GM21367 (cell line): ENCODE data around the gene LRRC61.

ENCODE experiments used
- ATAC-seq: cut with Tn5 transposase; IDR thresholded peaks from one replicate; pipeline ENCODE4 v1.9.1; 2021; ENCODE audit not compliant: unreplicated experiment

The LRRC61 gene

DNA sequence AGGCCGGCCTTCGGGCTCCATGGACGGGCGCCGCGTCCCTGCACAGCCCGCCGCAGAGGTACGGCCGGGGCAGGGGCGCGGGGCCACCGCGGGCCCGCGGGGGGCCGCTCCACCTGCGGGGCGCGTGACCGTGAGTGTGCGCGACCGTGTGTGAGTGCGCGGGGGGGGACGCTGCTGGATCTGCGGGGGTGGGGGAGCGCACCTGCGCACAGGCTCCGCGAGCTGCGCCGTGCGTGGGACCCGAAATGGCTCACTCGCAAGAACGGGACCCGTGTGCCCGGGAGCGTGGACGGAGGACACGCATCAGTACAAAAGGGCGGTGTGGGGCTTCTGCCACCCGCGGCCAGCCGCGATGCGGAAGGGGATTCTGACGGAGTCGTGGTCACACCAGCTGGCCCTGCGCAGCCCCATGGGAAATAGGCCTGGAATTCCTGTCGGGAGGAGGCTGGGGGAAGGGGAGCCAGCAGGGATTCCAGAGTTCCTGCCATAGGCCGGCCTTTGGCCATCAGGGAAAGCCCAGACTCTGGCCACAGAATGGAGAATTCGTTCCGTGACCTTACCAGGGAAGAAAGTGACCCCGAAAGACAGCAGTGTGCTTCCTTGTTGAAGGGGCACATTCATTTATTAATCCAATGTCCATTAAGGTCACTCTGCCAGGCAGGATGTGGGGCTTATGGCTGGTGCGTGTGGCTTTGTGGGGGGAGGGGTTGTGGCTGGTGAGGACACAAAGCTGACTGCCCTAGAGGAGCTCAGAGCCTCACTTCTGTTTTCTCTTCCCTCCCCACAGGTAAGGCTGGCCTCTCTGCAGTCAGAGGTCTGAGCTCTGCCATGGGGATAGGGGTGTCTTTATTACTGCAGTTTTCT, 46.0 kb downstream of the LRRC61 start:
- peak; percentile 38 for ATAC-seq

DNA sequence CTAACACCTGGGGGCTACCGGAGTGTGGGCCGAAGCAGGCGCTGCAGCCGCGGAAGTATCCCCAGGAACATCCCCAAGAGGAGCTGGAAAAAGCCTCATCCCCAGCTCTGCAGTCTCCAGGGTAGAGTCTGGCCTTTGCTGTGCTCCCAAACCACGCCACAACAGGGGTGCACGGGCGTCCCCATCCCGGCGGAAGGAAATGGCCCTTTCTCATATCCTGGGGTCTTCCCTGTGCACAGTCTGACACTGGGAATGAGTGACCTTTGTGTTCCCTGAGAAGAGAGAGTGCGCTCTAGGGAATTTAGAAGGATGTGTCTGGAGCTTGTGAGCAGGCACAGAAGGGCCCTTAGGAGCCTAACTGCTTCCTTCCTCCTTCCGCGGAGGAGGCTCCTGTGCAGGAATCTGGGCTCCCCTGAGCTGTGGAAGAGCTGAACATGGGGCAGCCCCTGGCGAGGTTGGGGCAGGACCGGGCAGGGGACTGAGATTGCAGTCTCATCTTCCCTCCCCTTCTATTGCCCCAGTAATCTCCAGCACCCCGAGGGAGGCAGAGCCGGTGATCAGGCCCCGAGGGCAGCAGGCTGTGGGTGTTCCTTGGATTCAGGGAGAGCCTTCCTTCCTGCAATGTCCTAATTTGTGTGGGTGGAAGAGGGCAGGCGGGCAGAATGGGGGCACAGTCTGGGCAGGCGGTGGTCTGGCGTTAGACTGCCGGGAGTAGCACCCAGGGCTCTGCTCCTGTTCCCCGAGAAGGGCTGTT, 46.8 kb downstream of the LRRC61 start:
- ATAC-seq, result peak; percentile 1

DNA sequence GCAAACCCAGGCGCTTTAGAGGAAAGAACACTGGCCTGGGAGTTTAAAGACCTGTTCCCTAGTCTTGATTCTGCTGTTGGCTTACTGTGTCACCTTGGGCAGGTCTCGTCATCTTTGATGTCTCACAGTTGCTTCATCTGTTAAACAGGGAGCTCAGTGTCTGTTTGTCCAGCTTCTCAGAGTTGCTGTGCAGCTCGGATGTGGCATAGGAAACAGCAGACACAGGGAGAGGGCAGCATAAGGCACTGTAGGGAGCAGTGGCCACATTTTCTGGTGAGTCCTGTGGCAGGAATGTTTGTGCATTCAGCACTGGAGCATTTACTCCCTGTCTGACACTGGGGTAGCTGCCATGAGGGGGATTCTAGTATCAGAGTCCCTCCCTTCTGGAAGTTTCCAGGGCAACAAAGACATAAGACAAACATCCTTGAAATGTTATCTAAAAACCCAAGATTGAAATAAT, 47.5 kb downstream of the LRRC61 start:
- no peak for ATAC-seq

DNA sequence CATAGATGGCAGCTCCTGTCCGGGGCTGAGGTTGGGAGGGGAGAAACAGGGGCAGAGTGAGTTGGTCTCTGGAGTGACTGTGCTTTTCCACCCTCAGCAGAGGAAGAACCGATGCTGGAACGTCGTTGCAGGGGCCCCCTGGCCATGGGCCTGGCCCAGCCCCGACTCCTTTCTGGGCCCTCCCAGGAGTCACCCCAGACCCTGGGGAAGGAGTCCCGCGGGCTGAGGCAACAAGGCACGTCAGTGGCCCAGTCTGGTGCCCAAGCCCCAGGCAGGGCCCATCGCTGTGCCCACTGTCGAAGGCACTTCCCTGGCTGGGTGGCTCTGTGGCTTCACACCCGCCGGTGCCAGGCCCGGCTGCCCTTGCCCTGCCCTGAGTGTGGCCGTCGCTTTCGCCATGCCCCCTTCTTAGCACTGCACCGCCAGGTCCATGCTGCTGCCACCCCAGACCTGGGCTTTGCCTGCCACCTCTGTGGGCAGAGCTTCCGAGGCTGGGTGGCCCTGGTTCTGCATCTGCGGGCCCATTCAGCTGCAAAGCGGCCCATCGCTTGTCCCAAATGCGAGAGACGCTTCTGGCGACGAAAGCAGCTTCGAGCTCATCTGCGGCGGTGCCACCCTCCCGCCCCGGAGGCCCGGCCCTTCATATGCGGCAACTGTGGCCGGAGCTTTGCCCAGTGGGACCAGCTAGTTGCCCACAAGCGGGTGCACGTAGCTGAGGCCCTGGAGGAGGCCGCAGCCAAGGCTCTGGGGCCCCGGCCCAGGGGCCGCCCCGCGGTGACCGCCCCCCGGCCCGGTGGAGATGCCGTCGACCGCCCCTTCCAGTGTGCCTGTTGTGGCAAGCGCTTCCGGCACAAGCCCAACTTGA, 48.2 kb downstream of the LRRC61 start:
- no peak for ATAC-seq

DNA sequence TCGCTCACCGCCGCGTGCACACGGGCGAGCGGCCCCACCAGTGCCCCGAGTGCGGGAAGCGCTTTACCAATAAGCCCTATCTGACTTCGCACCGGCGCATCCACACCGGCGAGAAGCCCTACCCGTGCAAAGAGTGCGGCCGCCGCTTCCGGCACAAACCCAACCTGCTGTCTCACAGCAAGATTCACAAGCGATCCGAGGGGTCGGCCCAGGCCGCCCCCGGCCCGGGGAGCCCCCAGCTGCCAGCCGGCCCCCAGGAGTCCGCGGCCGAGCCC, 48.8 kb downstream of the LRRC61 start:
- no peak for ATAC-seq

DNA sequence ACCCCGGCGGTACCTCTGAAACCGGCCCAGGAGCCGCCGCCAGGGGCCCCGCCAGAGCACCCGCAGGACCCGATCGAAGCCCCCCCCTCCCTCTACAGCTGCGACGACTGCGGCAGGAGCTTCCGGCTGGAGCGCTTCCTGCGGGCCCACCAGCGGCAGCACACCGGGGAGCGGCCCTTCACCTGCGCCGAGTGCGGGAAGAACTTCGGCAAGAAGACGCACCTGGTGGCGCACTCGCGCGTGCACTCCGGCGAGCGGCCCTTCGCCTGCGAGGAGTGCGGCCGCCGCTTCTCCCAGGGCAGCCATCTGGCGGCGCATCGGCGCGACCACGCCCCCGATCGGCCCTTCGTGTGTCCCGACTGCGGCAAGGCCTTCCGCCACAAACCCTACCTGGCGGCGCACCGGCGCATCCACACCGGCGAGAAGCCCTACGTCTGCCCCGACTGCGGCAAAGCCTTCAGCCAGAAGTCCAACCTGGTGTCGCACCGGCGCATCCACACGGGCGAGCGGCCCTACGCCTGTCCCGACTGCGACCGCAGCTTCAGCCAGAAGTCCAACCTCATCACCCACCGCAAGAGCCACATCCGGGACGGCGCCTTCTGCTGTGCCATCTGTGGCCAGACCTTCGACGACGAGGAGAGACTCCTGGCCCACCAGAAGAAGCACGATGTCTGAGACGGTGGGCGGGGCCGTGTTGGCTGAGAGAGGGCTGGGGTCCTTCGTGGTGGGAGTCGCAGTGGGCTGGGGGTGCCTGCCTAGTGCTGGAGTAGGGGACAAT, 49.3 kb downstream of the LRRC61 start:
- no peak for ATAC-seq

DNA sequence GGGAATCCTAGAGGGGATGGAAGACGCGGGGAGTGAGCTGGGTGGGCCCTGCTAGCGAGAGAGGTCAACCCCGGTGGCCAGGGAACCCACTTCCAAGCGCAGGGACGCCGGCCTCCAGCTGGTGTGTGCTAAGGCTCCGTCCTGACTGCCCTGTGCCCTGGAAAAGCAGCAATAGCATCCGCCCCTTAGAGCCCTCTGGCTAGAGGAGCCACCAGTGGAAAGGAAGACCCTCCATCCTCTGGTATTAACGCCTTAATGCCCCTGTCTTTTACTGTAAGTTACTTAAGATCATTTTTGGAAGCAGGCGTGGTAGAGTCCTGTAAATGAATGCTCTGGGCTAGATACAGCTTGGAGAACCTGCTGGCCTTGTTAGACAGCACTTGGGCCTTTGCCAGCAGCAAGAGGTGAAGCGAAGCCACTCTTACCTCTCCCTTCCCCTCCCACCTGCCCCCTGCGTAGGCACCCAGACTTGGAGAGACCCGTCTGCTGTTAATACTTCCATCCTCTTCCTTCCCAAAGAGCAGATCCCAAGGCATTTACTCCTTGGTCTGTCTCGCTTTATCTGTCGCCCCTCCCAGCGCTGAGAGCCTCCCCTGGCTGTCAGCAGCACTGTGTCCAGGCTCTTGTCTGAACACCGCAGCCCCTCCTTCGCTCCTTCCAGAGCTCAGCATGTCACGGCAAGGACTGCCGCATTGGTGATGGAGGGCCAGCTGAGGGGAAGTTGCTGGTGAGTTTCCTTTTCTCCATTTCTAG, 50.1 kb downstream of the LRRC61 start:
- ATAC-seq, result no peak

DNA sequence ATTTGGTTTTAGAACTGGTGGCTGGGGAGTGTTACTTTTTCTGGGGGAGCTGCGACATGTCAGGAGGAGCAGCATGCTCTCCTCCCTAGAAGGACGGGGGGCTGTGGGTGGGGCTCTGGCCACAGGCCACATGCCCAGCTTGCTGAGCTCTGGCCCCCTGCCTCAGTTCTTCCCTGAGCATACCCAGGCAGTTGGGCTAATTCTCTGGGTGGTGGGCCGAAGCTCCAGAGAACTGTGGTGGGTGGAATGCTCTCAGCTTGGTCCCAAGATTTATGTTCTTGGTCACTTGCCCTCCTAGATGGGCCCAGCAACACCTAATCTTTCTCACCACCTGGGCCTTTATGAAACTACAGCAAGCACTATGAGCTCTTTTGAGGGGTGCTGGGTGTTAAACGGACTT, 50.9 kb downstream of the LRRC61 start:
- no peak for ATAC-seq

DNA sequence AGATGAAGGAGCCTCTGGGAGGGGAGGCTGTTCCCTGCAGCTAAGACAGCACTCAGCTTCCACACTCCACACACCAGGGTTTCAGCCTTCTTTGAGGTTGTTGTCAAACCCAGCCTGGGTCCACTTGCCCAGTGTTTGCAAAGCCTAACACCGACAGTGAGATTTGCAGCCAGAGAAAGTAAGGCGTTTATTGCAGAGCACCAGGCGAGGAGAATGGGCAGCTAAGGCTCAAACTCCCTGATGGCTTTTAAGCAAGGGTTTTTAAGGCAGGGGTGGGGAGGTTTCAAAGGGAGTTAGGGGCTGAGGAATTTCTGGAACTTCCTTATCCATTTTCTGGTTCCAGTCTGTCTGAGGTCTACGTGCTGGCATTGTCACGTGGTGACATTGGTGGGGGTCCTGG, 51.3 kb downstream of the LRRC61 start:
- no peak for ATAC-seq

DNA sequence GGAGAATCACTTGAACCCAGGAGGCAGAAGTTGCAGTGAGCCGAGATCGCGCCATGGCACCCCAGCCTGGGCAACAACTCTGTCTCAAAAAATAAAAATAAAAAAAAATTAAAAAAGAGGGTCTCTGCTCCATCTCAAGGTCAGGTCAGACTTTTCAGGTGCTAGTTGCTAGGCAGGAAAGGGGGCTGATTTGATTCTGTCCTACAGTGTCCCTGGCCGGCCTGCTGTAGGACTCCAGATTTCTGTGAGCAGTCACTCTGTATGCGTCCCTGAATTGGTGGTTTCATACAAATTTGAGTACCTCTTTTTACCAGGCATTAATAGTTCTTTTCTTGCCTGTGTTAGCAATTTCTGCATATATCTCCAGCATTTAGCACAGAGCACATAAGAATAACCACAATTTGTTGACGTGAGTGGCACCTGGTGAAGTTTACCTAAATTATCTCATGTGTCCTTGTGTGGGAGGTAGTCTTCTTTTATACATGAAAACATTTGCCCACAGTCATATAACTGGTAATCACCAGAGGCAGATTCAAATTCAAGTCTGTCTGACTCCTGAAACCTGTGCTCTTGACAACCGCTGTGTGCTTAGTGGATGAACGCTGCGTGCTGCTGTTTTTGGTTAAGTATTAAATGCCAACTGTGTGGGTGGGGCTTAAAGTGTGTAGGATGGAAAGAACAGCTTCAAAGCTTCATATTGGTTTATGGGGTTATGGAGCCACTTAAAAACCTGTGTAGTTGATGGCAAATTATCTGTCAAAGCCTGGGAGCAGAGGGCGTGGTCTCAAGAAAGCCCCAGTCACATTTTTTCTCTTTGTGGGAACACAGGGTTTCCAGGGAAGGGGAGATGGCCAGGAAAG, 52.7 kb downstream of the LRRC61 start:
- ATAC-seq, result no peak

DNA sequence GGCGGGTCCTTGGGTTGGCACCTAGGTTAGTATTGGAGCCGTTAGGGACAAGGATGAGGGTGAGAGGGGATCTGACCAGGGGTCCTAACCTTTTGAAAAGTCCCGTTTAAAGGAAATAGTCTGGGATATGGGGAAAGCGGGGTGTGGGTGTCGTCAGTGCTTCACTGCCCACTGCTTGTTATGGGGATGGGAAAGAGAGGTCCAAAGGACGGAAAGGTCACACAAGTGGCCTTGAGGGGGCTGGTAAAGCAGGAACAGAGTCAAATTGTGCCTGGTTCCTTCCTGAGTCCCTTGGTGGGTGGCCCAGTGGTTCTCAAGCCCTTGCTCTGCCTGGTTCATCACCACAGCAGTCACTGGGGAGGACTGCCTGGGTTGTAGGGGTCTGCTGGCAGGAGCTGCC, 53.4 kb downstream of the LRRC61 start:
- no peak for ATAC-seq

DNA sequence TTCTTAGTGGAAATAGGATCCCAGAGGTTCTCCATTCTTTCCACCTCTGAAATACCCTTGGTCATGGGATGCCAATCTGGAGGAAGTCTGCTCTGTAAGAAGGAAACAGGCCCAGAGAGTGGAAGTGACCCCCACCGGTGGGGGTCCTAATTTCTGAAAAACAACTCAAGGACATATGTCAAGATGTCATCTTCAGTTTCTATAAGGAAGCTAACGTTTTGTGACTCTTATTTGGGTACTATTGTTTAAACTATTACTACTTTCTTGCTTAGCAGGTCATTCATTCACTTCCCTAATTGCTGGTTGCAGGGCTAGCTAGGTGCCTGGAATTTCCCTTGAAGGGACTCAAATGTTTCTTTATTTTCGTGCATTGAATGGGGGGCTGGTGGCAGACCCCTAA, 54.0 kb downstream of the LRRC61 start:
- ATAC-seq, result no peak

DNA sequence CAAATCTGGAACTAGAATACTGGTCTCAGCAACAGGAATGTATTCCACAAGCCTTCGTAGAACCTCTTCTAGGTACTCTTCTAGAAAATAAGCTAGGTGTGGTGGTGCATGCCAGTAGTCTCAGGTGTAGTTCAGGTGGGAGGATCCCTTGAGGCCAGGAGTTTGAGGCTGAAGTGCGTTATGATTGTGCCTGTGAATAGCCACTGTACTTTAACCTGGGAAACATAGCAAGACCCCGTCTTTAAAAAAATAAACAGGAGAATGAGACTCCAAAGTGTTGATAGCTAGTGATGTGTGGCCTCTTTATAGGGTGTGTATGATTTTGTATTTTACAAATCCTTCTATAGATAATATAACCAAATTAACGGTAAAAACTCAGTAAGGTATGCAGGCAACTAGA, 54.5 kb downstream of the LRRC61 start:
- no peak for ATAC-seq

DNA sequence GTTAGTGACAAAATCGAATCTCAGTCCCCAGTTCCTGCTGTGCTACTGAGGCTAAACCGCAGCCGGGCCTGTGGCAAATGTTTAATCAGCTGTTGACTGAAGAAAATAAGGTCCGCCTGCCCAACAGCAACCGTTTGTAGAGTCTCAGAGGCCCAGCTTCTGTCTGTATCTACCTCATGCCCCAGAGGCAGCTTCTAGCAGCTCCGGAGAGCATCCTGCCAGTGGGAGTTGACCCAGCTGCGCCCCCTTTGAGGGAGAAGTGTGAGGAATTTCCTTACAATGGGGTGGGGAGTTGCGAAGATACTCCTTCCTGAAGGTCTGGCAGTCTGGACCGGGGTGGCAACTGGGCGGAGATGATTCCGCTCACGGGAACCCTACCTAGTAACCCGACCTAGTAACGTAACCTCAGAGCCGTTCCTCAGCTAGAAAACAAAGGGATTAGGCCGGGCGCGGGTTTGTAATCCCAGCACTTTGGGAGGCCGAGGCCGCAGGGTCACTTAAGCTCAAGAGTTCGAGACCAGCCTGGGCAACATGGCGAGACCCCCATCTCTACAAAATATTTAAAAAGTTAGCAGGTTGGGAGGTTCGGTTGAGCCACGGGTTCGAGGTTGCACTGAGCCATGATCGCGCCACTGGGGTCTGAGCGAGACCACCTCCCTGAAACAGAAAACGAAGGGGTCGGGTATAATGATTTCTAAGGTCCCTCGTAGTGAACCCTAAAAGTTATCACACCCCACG, 55.1 kb downstream of the LRRC61 start:
- ATAC-seq, result no peak

DNA sequence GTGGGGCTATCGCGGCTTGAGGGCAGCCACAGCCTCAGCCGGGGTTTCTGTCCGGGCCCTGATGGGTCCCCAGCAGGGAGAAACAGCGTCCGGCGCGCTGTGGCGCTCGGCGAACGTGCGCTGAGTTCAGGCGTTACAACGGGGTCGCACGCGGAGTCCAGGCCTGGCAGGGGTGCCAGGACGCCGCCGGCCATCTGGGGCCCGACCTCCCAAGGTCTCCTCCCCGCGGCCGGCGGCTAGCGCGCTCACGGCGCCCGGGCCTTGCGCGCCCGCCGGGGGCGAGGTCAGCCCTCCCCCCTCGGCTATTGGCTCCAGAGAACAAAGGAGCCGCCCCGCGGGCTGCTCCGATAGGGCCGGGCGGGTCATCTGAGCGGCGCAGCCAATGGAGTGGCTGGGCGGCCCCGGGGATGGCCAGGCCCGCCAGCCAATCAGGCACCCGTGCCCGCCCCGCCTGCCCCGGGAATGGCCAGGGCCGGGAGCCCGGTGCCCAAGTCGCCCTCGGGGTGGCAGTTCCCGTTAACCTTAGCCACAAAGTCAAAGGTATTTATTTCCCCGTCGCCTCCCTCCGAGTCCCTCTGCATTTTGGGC, 55.8 kb downstream of the LRRC61 start, which contains the start of gene ZNF775:
ZNF775 (plus strand) TSS at position 478 of the 588 bp plus-strand sequence. CDS start 9,141 bp downstream, outside the sequence.
- peak; percentile 78 for ATAC-seq

DNA sequence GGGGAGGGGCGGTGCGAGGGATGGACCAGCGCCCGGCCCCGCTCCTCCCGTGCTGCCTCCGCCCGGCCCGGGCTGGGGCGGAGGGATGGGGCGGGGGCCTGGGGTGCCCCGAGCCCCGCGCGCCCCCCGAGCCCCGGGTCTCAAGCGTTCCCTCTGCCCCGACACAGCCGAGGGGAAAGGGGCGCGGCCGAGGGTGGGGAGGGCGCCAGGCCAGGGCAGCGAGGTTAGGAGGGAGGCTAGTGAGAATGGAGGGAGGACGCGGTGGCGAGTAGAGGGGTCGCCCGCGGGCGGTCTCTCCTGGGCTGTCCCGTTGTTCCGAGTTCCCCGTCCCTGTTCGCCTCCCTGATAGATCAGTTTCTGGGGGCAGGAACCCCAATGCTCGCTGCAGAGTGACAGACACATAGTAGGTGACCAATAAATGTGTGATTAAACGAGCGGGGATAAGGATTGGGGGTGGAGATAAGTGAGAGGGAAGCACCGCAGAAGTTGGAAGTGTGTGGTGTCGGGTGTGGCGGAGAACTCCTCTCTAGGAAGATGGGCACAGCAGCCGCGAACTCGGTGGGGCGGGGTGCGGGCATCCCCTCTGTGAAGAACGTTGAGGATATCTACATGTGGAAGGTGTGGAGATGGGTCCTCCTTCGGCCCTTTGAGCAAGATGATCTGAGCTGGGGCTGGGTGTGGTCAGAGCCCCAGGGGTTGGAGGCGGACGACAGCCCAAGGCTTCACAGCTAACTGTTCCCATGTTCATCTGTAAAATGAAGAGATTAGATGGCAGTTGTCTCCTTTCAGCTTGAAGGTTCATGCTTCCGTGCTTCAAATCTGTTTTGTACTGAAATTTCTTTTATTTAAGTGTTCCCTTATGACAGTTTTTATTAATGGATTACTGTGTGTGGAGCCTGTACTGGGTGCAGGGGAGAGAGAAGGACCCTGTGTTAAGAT, 56.6 kb downstream of the LRRC61 start:
- ATAC-seq, result no peak

DNA sequence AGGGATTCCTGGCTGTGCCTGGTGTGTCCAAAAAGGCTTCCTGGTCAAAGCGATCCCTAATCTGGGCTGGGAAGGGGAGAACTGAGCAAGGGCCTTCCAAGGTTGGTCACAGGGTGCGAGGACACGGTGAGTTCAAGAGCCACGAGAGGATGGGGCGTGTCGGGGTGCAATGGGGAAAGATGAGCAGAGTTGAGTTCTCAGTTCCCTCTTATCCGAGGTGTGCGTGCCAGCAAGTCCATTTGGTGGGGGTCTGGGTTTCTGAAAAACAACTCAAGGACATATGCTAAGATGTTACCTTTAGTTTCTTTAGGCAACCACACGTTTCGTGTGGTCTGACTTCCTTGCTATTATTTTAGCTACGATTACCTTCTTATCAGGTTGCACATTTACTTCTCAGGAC, 57.3 kb downstream of the LRRC61 start:
- ATAC-seq, result no peak
